OCI-LY3 (cell line): ENCODE results near the gene NEMP2.

Experiments used
- CTCF ChIP-seq: fragments of 200-600, 300-600 bp; sonication (generic); IDR thresholded peaks from 2 replicates; pipeline ENCODE4 v1.5.1; 2014; ENCODE audit warnings: antibody characterized with exemption, low read length, low read depth
- EZH2phosphoT487 ChIP-seq: fragments of 200-600 bp; shearing (Covaris generic); IDR thresholded peaks from 2 replicates; pipeline ENCODE4 v1.6.1; 2018; ENCODE audit warnings: antibody characterized with exemption, mixed run types, low read depth

GRCh38 chr2:190500054-190500502 lies 34.4 kb downstream of the NEMP2 start:
- TF ChIP-seq CTCF (no peak), EZH2phosphoT487 (no peak)
